Measurements from ENCODE around the gene EMP3. TPM values are rescaled to one million over a fixed set of nuclear protein-coding genes. Genes with fewer than 3 reads are reported as not detected.
A peak's percentile ranks its signal among the peaks of the same experiment; 100 is the strongest.

Gene EMP3
- total RNA-seq, 1 donor from 2014 or later, result 32.1 TPM

- H3K9me3 ChIP-seq (replicated peaks), result no peaks in the 10 kb centered on the region
- peaks cover 34% of the 10 kb centered on the region for H3K4me1 ChIP-seq
- no peaks in the 10 kb centered on the region for H3K27me3 ChIP-seq (ENCODE audit: low read depth)
- no peak overlapping the region for H3K27ac ChIP-seq (replicated peaks)
- no peak overlapping the region for H3K4me3 ChIP-seq
- no peak for DNase-seq
- no peak for TF ChIP-seq CTCF (IDR thresholded peaks at IDR 0.05; ENCODE audit: borderline replicate concordance)
- intact Hi-C loops (cut with micrococcal nuclease), result no loop called here
- no peaks in the 10 kb centered on the region for H3K36me3 ChIP-seq
Observed at GRCh38 chr19:48318286-48318987, 6.9 kb upstream of the EMP3 start.

- peak; percentile 82 for DNase-seq
- Histone ChIP-seq H3K4me3 (no peak overlapping the region), H3K27ac (replicated peaks) (peak overlapping the region; percentile 98), H3K9me3 (replicated peaks) (no peaks in the 10 kb centered on the region), H3K27me3 (ENCODE audit: low read depth) (no peaks in the 10 kb centered on the region), H3K36me3 (no peaks in the 10 kb centered on the region), H3K4me1 (peaks cover 45% of the 10 kb centered on the region)
- intact Hi-C loops (cut with micrococcal nuclease), result no loop called here
- TF ChIP-seq CTCF (IDR thresholded peaks at IDR 0.05; ENCODE audit: borderline replicate concordance), result peak; percentile 89
Observed at GRCh38 chr19:48319647-48320541, 5.5 kb upstream of the EMP3 start.

- H3K27ac ChIP-seq (replicated peaks), result peak overlapping the region; percentile 98
- DNase-seq, result peak; percentile 96
- H3K4me1 ChIP-seq, result peaks cover 59% of the 10 kb centered on the region
- intact Hi-C loops (cut with micrococcal nuclease), result no loop called here
- no peak for TF ChIP-seq CTCF (IDR thresholded peaks at IDR 0.05; ENCODE audit: borderline replicate concordance)
- H3K9me3 ChIP-seq (replicated peaks), result no peaks in the 10 kb centered on the region
- H3K36me3 ChIP-seq, result no peaks in the 10 kb centered on the region
- no peaks in the 10 kb centered on the region for H3K27me3 ChIP-seq (ENCODE audit: low read depth)
- H3K4me3 ChIP-seq, result peak overlapping the region; percentile 72
Observed at GRCh38 chr19:48321372-48321621, 4.1 kb upstream of the EMP3 start.

- no peak for TF ChIP-seq CTCF (IDR thresholded peaks at IDR 0.05; ENCODE audit: borderline replicate concordance)
- peaks cover 65% of the 10 kb centered on the region for H3K4me1 ChIP-seq
- peak; percentile 99 for DNase-seq
- peak overlapping the region; percentile 98 for H3K27ac ChIP-seq (replicated peaks)
- H3K36me3 ChIP-seq, result no peaks in the 10 kb centered on the region
- H3K27me3 ChIP-seq (ENCODE audit: low read depth), result no peaks in the 10 kb centered on the region
- no peaks in the 10 kb centered on the region for H3K9me3 ChIP-seq (replicated peaks)
- intact Hi-C loops (cut with micrococcal nuclease), result no loop called here
- peak overlapping the region; percentile 72 for H3K4me3 ChIP-seq
Observed at GRCh38 chr19:48321622-48322591, 3.4 kb upstream of the EMP3 start.

Measured in left ventricle myocardium inferior (tissue), 1 donor.